ENCODE measurements around the gene RBMS1.
A peak's percentile ranks its signal among the peaks of the same experiment; 100 is the strongest.

RBMS1 gene

DNA sequence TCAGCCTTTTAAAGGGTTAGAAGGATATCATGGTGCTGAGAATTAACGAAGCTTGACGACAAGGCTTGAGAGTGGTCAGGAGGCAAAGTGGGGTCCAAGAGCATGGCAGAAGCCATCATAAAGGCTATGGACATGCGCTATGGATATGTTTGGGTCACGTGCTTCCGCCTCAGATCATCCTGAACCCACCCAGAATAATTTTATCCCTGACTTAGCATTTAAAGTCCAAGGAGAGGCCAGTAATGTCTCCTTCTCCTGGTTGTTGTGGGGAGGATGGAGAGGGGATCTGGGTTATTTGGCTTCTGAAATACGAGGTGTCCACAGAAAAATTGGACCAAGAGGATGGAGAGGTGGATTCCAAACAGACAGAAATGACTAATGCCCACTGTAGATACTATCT, 38.8 kb upstream of the RBMS1 start:
- H3K9ac ChIP-seq (ENCODE audit: low read length), result no peak overlapping the region
- no peak overlapping the region for H3K27ac ChIP-seq (ENCODE audit: low read length)
- no peaks in the 10 kb centered on the region for H4K20me1 ChIP-seq (ENCODE audit: insufficient read depth, low read length)
- TF ChIP-seq EZH2phosphoT487 (IDR thresholded peaks at IDR 0.05; ENCODE audit: low read depth) (no peak), CTCF (IDR thresholded peaks at IDR 0.05; ENCODE audit: low read depth, low read length) (no peak)
- no peak overlapping the region for H2AFZ ChIP-seq (ENCODE audit: low read depth, low read length)
- H3K4me2 ChIP-seq (ENCODE audit: low read length), result no peak overlapping the region
- H3K79me2 ChIP-seq (ENCODE audit: low read length), result no peaks in the 10 kb centered on the region
- no peak overlapping the region for H3K4me3 ChIP-seq (ENCODE audit: low read length)
- H3K36me3 ChIP-seq (replicated peaks; ENCODE audit: low read depth, low read length), result no peaks in the 10 kb centered on the region
- no peaks in the 10 kb centered on the region for H3K27me3 ChIP-seq (ENCODE audit: low read depth, low read length)
- no peaks in the 10 kb centered on the region for H3K4me1 ChIP-seq (ENCODE audit: low read length)
- H3K9me3 ChIP-seq (ENCODE audit: insufficient read depth, low read length), result no peaks in the 10 kb centered on the region

DNA sequence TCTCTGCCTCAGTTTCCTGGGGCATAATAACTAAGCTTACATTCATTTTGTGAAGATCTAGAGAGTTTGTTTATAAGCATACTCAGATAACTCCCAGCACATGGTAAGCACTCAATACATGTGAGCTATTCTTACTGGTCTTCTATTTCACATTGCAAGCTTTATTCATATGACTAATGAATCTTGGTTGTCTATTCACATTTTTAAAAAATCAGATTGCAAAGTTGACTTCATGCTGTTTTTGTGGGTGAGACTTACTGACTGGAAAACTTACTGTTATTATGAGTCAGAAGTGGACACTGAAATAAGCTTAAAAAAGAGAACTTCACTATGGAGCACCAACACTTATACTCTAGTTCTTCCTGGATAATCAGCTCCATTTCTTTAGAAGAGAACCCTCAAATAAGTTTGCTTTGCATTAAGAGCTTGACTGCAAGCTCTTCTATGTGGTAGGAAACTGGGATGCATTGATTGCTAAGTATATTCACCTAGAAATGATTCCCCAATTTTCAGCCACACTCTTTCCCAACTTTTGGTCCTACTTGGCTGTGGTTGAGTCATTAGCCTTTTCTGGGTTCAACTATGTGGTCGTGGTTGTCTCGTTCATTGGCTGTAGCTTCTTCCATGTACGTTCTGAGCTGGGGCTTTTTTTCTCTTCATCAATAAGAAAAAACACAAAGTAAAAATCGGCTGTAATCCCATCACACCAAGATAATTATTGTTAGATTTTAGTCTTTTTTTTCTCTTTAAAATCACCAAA, 29.5 kb upstream of the RBMS1 start:
- Histone ChIP-seq H2AFZ (ENCODE audit: low read depth, low read length) (no peak overlapping the region), H3K4me1 (ENCODE audit: low read length) (no peaks in the 10 kb centered on the region), H3K79me2 (ENCODE audit: low read length) (no peaks in the 10 kb centered on the region), H3K36me3 (replicated peaks; ENCODE audit: low read depth, low read length) (no peaks in the 10 kb centered on the region), H3K4me2 (ENCODE audit: low read length) (no peak overlapping the region), H3K9ac (ENCODE audit: low read length) (no peak overlapping the region), H3K27me3 (ENCODE audit: low read depth, low read length) (no peaks in the 10 kb centered on the region; the same call in 1 of the 2 replicates), H3K9me3 (ENCODE audit: insufficient read depth, low read length) (no peaks in the 10 kb centered on the region), H3K27ac (ENCODE audit: low read length) (no peak overlapping the region), H3K4me3 (ENCODE audit: low read length) (no peak overlapping the region), H4K20me1 (ENCODE audit: insufficient read depth, low read length) (no peaks in the 10 kb centered on the region)
- TF ChIP-seq EZH2phosphoT487 (IDR thresholded peaks at IDR 0.05; ENCODE audit: low read depth) (no peak), CTCF (IDR thresholded peaks at IDR 0.05; ENCODE audit: low read depth, low read length) (no peak)

DNA sequence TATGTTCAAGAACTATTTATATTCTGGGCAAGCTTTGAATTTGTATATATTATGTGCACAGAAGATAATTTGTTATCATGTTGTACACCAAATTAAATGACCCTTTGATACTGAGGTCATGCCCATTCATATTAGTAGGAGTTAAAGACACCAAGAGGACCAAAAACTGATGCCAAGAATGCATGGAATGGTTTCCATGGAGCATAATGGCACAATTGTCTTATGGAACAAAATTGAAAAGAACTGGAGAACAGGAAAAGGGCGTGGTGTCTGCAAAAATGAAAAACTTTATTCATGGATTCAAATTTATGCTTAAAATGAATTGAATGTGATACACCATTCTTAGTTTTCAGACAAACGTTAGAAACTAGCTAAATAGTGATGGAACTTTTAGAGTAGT, 24.1 kb upstream of the RBMS1 start:
- Histone ChIP-seq H3K27ac (ENCODE audit: low read length) (no peak overlapping the region), H3K9me3 (ENCODE audit: insufficient read depth, low read length) (no peaks in the 10 kb centered on the region), H3K36me3 (replicated peaks; ENCODE audit: low read depth, low read length) (no peaks in the 10 kb centered on the region), H4K20me1 (ENCODE audit: insufficient read depth, low read length) (no peaks in the 10 kb centered on the region), H3K79me2 (ENCODE audit: low read length) (no peaks in the 10 kb centered on the region), H3K4me3 (ENCODE audit: low read length) (no peak overlapping the region), H3K4me2 (ENCODE audit: low read length) (no peak overlapping the region), H3K9ac (ENCODE audit: low read length) (no peak overlapping the region), H2AFZ (ENCODE audit: low read depth, low read length) (no peak overlapping the region), H3K4me1 (ENCODE audit: low read length) (peaks cover 7% of the 10 kb centered on the region), H3K27me3 (ENCODE audit: low read depth, low read length) (no peaks in the 10 kb centered on the region)
- TF ChIP-seq CTCF (IDR thresholded peaks at IDR 0.05; ENCODE audit: low read depth, low read length) (no peak), EZH2phosphoT487 (IDR thresholded peaks at IDR 0.05; ENCODE audit: low read depth) (no peak)

DNA sequence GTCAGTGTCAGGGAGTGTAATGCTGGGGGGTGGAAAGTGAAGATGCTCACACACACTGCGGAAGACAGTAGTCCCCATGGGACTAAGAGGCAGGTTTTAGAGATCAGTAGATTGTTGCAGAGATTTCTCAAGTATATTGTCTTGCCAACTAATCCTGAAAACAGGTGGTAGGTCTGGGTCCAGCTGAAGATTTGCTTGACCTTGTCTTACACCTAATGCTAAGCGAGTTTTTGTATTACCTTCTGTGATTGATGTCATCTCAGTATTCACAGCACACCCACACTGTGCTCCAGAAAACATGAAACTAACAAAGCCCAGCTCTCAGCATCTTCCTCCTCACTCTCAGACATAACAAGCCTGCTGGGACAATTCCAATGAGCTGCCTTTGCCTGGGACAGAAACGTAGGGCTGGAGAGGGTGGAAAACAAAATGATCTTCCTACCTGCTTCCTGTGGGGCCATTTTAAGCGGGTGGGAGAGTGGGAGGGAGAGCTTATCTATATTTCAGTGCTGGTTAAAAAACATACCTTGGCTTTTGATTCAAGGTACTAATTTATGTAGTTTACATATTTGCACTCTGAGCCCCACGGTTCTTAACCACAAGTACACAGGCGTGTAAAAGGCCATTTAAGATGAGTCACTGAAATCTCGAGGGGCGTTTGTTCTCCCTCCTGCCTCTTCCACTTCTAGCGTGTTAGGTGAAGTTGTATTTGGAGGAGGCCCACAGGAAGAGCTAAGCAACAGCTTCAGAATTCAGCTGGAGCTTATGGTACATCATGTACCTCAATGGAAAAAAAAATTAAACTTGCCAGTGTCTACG, 23.1 kb upstream of the RBMS1 start:
- TF ChIP-seq EZH2phosphoT487 (IDR thresholded peaks at IDR 0.05; ENCODE audit: low read depth) (no peak), CTCF (IDR thresholded peaks at IDR 0.05; ENCODE audit: low read depth, low read length) (no peak)
- Histone ChIP-seq H3K27me3 (ENCODE audit: low read depth, low read length) (no peaks in the 10 kb centered on the region), H3K79me2 (ENCODE audit: low read length) (no peaks in the 10 kb centered on the region), H4K20me1 (ENCODE audit: insufficient read depth, low read length) (no peaks in the 10 kb centered on the region), H2AFZ (ENCODE audit: low read depth, low read length) (peak overlapping the region; percentile 58), H3K9ac (ENCODE audit: low read length) (no peak overlapping the region), H3K4me3 (ENCODE audit: low read length) (no peak overlapping the region), H3K4me1 (ENCODE audit: low read length) (peaks cover 7% of the 10 kb centered on the region), H3K27ac (ENCODE audit: low read length) (no peak overlapping the region), H3K9me3 (ENCODE audit: insufficient read depth, low read length) (no peaks in the 10 kb centered on the region), H3K4me2 (ENCODE audit: low read length) (peak overlapping the region; percentile 11), H3K36me3 (replicated peaks; ENCODE audit: low read depth, low read length) (no peaks in the 10 kb centered on the region)

Data from OCI-LY3 (cell line).